Skeletal muscle cell (primary cell): ENCODE measurements around the gene RORC.
"Not testable (repeated sequence)": the region's sequence is repeated elsewhere in the genome, so short reads cannot be mapped to it uniquely, and the experiment has no call there.

ENCODE experiments used
- DNase-seq: peaks from one replicate; pipeline ENCODE4 v3.0.0-alpha.2; 2010; ENCODE audit warnings: low read depth
- H3K4me3 ChIP-seq: 2 replicates; pipeline ENCODE4 v1.5.1; 2011; ENCODE audit warnings: low read depth, mild to moderate bottlenecking, control low read depth, low read length, moderate library complexity

Gene RORC

DNA sequence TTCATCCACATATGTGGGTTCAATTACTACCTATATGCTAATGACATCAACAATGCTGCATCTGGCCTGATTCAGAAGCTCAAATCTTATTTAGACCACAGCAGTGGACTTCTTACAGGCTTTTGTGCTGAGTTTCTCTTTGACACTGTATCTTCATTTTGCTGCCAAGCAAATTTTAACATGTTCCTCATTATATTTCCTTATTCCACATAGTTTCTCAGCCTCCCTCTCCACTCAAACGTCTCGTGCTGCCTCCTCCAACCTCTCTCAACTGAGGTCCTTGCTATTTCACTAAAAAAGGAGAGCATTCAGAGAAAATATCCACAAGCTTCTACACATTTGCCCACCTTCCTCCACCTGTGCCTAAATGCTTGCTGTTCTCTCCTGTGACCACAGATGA lies 47.8 kb downstream of the RORC start:
- H3K4me3 ChIP-seq, result no peak overlapping the region
- no peak for DNase-seq

DNA sequence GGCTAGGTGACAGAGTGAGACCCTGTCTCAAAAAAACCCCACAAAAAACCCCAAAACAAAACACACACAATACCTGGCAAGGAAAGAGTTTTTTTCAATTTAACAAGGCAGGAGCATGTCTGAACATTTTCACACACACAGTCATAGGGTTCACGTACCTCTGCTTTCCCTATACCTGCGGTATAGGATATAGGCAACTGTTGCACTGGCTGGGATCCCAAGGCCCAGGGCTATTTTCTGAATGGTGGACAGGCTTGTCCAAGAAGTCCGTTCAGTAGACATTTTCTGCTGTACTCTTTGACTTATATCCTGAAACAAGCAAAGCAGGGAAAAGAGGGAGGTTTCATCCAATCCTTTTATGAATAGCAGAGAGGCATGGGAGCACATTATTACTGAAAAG lies 48.9 kb downstream of the RORC start:
- no peak for DNase-seq
- H3K4me3 ChIP-seq, result no peak overlapping the region

DNA sequence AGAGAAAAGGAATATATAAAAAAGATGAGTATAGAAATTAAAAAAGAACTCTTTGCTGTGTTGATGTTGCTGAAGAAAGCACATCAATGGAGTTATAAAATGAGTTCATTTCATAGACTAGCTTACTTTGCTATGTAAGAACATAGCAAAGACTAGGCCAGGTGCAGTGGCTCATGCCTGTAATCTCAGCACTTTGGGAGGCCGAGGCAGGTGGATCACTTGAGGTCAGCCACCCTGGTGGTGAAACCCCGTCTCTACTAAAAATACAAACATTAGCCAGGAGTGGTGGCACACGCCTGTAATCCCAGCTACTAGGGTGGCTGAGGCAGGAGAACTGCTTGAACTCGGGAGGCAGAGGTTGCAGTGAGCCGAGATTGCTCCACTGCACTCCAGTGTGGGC lies 49.6 kb downstream of the RORC start:
- H3K4me3 ChIP-seq, result not testable (repeated sequence)

DNA sequence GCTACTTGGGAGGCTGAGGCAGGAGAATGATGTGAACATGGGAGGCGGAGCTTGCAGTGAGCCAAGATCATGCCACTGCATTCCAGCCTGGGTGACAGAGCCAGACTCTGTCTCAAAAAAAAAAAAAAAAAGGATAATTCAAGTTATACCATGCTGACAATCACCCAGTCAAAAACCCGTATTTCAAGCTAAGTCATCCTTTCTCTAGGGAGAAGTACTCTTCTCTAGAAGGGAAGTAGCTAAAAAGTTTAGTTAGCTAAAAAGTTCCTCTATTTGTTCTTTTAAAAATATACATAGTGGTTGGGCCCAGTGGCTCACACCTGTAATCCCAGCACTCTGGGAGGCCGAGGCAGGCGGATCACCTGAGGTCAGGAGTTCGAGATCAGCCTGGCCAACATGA lies 50.9 kb downstream of the RORC start:
- H3K4me3 ChIP-seq, DNase-seq: not testable (repeated sequence)

More for the DNA sequence above, 49.6 kb downstream of the RORC start:
- not testable (repeated sequence) for DNase-seq

DNA sequence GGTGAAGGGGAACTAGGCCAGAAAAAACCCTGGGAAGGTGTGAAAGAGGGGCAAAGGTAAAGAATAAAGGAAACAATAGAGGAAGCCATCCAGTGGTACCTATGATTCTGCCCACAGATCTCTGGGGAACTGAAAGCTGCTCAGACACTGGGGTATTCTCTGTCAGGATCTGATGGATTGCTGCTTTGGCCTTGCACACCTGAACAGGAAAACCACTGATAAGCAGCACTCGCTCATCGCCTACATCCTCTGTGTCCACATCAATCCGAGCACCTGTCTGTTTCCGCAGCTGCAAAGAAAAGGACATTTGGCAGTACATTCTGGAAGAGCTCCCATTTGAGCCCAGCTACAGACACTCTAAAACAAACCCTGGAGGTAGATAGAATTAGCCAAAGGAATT lies 51.8 kb downstream of the RORC start:
- no peak for DNase-seq
- H3K4me3 ChIP-seq, result no peak overlapping the region

DNA sequence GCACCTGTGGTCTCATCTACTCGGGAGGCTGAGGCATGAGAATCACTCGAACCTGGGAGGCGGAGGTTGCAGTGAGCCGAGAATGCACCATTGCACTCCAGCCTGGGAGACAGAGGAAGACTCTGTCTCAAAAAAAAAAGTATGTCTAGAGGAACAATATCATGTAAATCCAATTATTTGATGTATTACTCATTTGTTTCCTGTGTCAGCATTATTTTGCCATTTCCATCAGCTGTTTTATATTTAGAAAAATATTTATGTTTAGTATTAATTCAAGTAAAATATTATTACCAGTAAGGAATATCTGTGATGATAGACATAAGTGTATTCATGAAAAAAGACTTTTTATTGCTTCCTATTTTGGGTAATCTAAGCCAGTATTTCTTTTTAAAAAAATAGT lies 54.3 kb downstream of the RORC start:
- no peak for DNase-seq
- no peak overlapping the region for H3K4me3 ChIP-seq

DNA sequence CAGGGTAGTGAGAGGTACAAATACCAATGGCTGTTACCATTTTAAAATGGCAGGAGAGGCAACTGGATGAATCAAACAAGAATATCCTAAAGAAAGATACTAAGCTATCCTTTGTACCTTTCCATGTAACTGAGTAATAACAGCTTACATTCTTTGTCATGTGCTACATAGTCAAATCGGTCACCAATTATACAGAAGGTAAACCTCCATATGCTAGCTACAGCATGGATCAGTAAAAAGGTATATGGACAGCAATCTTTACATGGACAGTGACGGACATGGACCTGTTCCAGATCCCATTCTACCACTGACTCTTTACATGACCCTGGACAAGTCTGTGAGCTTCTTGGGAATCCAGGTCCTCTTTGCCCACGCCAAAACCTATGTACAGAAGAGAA lies 54.9 kb downstream of the RORC start:
- no peak for DNase-seq
- no peak overlapping the region for H3K4me3 ChIP-seq

DNA sequence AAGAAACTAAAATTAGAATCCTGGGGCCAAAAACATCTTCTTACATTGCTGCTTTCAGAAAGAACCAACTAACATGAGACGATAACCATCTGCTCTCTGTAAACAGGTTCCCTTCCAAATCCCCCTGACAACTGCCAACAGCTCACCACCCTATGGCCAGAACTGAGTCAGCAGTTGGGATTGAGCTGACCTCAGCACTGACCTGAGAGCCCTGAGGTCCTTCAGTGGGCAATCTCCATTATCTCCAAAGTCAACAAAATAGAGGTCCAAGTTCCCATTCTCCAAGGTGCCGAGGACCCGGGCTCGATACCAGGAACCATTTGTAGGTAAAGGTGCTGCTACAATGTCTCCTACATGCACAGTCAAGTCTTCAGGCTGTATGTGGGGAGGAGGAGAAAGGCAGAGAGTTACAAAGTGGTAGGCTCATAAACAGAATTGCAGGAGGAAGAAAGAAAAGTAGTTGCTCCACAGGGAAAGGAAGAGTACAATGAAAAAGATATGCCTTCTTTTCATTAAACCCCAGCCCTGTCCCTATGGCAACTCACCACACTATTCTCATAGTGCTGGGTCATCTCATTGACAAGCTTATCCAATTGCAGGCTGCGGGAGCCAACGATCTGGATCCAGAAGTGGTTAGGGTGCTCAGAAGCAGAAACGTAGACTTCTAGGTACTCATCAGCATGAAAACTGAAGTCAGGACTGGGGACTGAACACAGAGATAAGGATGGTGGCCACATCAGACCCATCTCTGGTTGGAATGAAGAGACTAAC lies 55.5 kb downstream of the RORC start:
- no peak for DNase-seq

DNA sequence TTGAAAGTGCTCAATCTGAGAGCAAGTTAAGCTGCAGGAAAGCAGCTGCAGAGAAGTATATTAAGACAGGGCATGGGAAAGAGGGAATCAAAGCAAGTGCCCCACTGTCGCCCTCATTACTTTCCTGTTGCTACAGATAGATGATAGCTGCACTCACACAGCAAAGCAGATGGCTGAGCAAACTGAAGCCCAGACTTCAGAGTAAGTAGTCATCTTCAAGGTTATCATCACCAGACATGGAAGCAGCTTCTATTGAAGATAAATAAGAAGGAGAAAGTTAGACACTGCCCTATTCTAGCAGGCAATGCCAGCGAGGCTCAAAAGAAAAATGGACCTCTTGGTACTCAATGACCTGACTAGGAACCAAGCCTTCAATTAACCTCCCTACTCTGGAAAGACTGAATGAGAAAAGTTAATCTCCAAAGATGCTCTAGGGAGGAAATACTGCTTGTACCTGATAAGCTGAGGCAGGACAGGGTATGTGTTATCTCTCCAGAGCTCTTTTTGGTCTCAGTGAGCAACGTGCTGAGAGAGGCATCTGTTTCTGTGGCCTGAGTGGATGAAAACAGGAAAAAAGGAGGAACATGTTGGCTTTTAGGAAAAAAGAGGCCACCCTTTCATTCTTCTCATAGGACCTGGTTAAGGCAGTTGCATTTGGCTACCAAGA lies 57.2 kb downstream of the RORC start:
- no peak overlapping the region for H3K4me3 ChIP-seq
- DNase-seq, result no peak

More for the DNA sequence above, 55.5 kb downstream of the RORC start:
- H3K4me3 ChIP-seq, result no peak overlapping the region

DNA sequence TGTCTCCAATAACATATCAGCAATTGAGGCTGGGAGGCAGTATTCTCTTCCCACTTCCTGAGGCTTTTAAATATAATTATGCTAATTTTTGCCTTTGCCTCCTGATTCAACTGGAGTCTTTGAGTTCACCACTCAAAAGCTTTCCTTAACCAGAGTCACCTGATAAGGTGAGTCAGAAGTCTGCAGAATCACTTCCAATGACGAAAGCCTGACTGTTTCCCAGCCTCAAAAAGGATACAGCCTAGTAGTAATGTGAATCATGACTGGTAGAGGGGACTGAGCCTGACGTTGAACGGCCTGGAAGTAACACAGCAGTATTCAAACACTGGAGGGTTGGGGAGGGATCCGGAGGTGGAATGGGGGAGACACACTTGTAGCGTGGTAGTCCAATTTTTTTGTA lies 57.9 kb downstream of the RORC start:
- no peak overlapping the region for H3K4me3 ChIP-seq
- DNase-seq, result no peak

DNA sequence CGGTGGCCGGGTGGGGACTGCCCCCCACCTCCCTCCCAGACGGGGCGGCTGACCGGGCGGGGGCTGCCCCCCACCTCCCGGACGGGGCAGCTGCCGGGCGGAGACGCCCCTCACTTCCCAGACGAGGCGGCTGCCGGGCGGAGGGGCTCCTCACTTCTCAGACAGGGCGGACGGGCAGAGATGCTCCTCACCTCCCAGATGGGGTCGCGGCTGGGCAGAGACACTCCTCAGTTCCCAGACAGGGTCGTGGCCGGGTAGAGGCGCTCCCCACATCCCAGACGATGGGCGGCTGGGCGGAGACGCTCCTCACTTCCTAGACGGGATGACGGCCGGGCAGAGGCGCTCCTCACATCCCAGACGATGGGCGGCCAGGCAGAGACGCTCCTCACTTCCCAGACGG lies 62.3 kb downstream of the RORC start:
- not testable (repeated sequence) for DNase-seq, H3K4me3 ChIP-seq

DNA sequence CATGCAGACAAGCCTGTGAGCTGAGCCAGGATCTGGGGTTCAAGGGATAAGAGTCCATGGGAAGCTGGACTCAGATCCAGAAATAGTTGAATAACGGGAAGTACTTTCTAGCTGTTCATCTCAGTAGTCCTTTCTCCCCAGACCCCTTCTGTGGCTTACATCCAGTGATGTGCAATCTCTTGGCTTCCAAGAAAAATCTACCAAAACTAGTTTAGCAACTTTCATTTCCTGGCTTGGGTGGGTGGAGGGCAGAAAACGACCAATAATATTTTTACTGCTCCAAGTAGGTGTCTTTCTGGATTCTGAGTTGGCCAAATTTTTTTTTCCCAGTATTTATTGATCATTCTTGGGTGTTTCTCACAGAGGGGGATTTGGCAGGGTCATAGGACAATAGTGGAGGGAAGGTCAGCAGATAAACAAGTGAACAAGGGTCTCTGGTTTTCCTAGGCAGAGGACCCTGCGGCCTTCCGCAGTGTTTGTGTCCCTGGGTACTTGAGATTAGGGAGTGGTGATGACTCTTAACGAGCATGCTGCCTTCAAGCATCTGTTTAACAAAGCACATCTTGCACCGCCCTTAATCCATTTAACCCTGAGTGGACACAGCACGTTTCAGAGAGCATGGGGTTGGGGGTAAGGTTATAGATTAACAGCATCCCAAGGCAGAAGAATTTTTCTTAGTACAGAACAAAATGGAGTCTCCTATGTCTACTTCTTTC lies 63.1 kb downstream of the RORC start:
- not testable (repeated sequence) for DNase-seq, H3K4me3 ChIP-seq

DNA sequence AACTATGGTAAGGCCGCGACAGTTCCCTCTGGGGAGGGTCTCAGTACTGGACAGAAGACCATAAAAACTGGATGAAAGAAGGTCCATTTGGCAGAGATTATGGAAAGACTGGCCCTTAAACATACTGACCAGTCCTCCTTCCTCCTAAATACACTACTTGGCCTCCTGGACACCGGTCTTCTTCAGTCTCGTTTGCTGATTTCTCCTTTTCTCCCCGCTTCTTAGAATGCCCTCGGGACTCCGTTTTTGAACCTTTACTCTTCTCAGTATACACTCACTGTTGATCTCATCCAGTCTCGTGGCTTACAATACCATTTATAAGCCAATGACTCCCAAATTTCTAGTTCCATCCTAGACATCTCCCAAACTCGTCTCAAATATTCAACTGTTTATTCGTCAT lies 67.6 kb downstream of the RORC start:
- no peak for DNase-seq
- H3K4me3 ChIP-seq, result peak overlapping the region; percentile 87

DNA sequence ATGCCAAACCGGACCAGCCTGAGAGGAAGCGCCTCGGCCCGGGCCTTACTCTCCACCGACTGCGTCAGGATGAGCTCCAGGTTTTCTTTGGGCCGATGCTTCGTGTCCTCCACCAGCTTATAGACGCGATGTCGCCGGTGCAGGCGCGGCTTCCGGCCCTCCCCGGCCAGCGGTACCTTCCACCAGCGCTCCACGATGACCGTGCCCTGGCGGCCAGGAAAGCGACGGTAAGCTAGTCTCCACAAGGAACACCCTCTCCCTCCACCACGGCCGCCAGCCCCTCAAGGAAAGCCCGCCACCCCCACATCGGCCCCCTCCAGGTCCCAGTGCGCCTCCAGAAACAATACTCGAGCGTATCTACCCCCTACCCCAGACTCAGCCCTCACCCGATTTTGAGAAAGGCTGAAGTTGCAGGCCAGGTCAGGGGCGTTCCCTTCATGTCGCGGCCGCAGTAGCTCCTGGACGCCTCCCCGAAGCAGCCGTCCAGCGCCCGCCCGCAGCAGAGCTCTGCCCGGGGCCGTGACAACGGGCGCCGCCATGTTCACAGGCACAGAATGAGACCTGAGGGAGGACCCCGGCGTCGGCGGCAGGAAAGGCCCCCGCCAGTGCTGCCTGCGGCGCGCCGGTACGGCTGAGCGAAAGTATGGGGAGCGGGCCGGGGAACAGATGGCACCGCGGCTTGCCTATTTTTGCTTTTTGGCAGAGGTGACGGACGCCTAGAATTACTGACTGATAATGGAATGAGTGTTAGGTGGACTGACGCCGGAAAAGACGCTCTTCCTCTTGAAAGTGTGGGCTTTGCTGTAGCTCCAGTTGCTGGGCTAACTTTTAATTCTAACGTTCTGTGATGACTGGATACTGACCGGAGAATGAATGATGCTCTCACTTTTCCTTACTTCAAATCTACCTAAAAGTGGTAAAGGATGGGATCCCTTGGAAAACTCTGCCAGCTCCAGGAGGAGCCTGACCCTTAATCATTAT lies 68.4 kb downstream of the RORC start, which contains the start of gene MRPL9:
Gene MRPL9, minus strand, starts transcription at position 556 of the 981 bp plus-strand sequence. Its CDS starts 17 bp downstream, at position 539.
- peak within 1 kb of the TSS; percentile 87 for H3K4me3 ChIP-seq
- DNase-seq, result peak; percentile 20

DNA sequence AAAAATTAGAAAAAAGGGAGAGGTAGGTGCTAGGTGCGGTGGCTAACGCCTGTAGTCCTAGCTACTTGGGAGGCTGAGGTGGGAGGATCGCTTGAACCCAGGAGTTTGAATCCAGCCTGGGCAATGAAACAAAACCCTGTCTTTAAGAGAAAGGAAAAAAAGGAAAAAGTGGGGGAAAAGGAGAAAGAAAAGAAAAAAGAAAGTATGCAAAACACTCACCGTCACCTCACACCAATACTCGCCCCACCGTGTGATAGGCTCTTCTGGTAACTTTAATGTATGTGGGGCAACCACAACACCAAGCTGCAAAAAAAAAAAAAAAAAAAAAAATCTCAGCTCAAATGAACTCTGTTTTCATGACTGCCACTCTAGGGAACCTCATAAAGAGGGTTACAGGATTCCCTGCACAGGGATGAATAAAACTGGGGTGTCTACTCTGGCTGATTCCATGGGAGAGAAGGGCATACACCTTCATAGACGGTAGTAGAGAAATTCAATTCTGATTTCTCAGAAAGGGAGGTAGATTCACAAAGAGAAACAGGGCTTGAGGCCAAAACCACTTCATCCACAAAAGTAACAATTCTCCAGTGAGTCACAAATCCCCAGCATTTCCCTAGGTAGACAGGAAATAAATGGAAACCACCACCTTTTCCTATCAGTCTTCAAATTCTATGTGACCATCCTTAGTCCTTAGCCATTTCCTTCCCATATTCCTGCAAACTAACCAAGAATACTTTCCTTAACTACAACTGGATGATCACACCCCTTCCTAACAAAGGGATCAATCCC lies 70.8 kb downstream of the RORC start:
- H3K4me3 ChIP-seq, result no peak overlapping the region
- DNase-seq, result no peak

DNA sequence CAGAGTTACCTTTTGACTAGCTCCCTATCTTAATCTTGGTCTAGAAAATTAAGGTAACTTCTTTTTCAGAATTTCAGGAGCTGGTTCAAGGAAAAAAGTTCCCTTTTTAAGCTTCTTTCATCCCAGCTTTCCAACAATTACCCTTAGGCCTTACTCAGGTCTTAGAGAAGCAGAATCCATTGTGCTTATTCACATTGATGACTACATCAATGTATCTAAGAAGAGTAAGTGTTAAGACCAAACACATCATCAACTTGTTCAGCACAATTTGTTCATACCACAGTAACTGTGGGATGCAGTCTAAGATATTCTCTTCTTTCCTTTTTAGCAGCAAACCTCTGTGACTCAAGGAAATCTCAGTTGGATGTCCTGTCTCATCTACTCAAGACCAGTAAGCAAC lies 72.4 kb downstream of the RORC start:
- DNase-seq, result no peak
- H3K4me3 ChIP-seq, result no peak overlapping the region

DNA sequence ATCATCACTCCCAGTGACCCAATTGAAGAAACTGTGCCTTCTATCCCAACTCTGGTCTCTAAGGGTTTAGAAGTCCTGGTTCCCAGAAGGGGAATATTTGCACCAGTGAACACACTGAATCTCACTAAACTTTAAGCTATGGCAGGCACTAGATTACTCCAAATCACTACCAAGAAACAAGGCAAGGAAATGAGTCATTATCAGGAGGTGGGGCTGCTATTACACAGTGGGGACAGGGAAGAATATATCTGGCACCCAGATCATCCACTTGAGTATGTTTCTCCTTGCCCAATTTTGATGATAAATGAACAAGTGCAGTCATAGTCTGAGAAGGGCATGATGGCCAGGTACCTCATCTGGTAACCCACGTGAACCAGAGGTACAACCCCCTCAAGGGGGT lies 75.3 kb downstream of the RORC start:
- DNase-seq, result no peak
- no peak overlapping the region for H3K4me3 ChIP-seq
